Activated T-helper 17 cell treated with anti-CD3 and anti-CD28 coated beads, Interleukin-2, amount 50 U/mL, for 72 hours (primary cell): Measurements from ENCODE around the gene VPS11. TPM values are rescaled to one million over a fixed set of nuclear protein-coding genes. Genes with fewer than 3 reads are reported as not detected.
A peak's percentile ranks its signal among the peaks of the same experiment; 100 is the strongest.
"Not testable (repeated sequence)": the region's sequence is repeated elsewhere in the genome, so short reads cannot be mapped to it uniquely, and the experiment has no call there.

Source experiments
- ATAC-seq: fragments of 150-1000 bp; cut with Tn5 transposase; replicated peaks from 2 replicates; pipeline ENCODE4 v1.10.0; 2021; ENCODE audit warnings: mild to moderate bottlenecking, moderate library complexity
- H3K27ac Mint-ChIP-seq: one replicate; pipeline ENCODE4 v1.8.0; 2022; ENCODE audit warnings: mixed read lengths
- H3K27me3 Mint-ChIP-seq: one replicate; pipeline ENCODE4 v1.8.0; 2022; ENCODE audit warnings: mixed read lengths
- H3K36me3 Mint-ChIP-seq: one replicate; pipeline ENCODE4 v1.8.0; 2022; ENCODE audit warnings: low read depth, mild to moderate bottlenecking, mixed read lengths
- H3K4me1 Mint-ChIP-seq: one replicate; pipeline ENCODE4 v1.8.0; 2022; ENCODE audit warnings: mixed read lengths
- H3K4me3 Mint-ChIP-seq: one replicate; pipeline ENCODE4 v1.8.0; 2022; ENCODE audit warnings: mild to moderate bottlenecking, mixed read lengths
- H3K9me3 Mint-ChIP-seq: one replicate; pipeline ENCODE4 v1.8.0; 2022; ENCODE audit warnings: mixed read lengths
- total RNA-seq, 2 donors: library from RNA; stranded (reverse); gene quantifications; one replicate each; pipeline ENCODE4 v1.2.3, GENCODE V29; 2022

The VPS11 gene
- total RNA-seq, 2 donors from 2014 or later = 31.7 to 33.7 TPM

GRCh38 chr11:119095066-119095880 is 27.7 kb downstream of the VPS11 start:
- Mint-ChIP-seq H3K4me1 (peaks cover 29% of the 10 kb centered on the region), H3K4me3 (peak overlapping the region; percentile 93), H3K36me3 (peaks cover 86% of the 10 kb centered on the region), H3K27me3 (no peaks in the 10 kb centered on the region), H3K9me3 (no peaks in the 10 kb centered on the region), H3K27ac (peak overlapping the region; percentile 86)
- ATAC-seq = peak; percentile 90

GRCh38 chr11:119099711-119100110 is 32.1 kb downstream of the VPS11 start:
- H3K36me3 Mint-ChIP-seq = peaks cover 55% of the 10 kb centered on the region
- peaks cover 22% of the 10 kb centered on the region for H3K4me1 Mint-ChIP-seq
- ATAC-seq = no peak
- H3K4me3 Mint-ChIP-seq = peak overlapping the region; percentile 84
- H3K27ac Mint-ChIP-seq = peak overlapping the region; percentile 96
- H3K9me3 Mint-ChIP-seq = no peaks in the 10 kb centered on the region
- H3K27me3 Mint-ChIP-seq = no peaks in the 10 kb centered on the region

GRCh38 chr11:119100246-119100970 is 32.8 kb downstream of the VPS11 start:
- peak overlapping the region; percentile 84 for H3K4me3 Mint-ChIP-seq
- peak overlapping the region; percentile 96 for H3K27ac Mint-ChIP-seq
- no peaks in the 10 kb centered on the region for H3K9me3 Mint-ChIP-seq
- H3K27me3 Mint-ChIP-seq = no peaks in the 10 kb centered on the region
- peaks cover 22% of the 10 kb centered on the region for H3K4me1 Mint-ChIP-seq
- ATAC-seq = no peak
- H3K36me3 Mint-ChIP-seq = peaks cover 48% of the 10 kb centered on the region

- H3K36me3 Mint-ChIP-seq = peaks cover 44% of the 10 kb centered on the region
- H3K9me3 Mint-ChIP-seq = no peaks in the 10 kb centered on the region
- no peaks in the 10 kb centered on the region for H3K27me3 Mint-ChIP-seq
- ATAC-seq = peak; percentile 42
- H3K27ac Mint-ChIP-seq = peak overlapping the region; percentile 96
- peaks cover 22% of the 10 kb centered on the region for H3K4me1 Mint-ChIP-seq
- H3K4me3 Mint-ChIP-seq = peak overlapping the region; percentile 84
Observed at GRCh38 chr11:119100994-119101758, 33.6 kb downstream of the VPS11 start.

- ATAC-seq = peak; percentile 88
- Mint-ChIP-seq H3K27ac (peak within 1 kb of the TSS; percentile 96), H3K4me1 (peaks cover 22% of the 10 kb centered on the region), H3K9me3 (no peaks in the 10 kb centered on the region), H3K36me3 (peaks cover 37% of the 10 kb centered on the region), H3K27me3 (no peaks in the 10 kb centered on the region), H3K4me3 (peak within 1 kb of the TSS; percentile 84)
Observed at GRCh38 chr11:119101759-119102423, 34.3 kb downstream of the VPS11 start, which contains the start of gene DPAGT1. Gene DPAGT1, minus strand, starts transcription at chr11:119101853. Its CDS starts 198 bp downstream, at chr11:119101655.

GRCh38 chr11:119103161-119103664 is 35.6 kb downstream of the VPS11 start:
- Mint-ChIP-seq H3K27ac (peak overlapping the region; percentile 96), H3K36me3 (peaks cover 26% of the 10 kb centered on the region), H3K4me1 (peaks cover 19% of the 10 kb centered on the region), H3K4me3 (peak overlapping the region; percentile 84)
- H3K27me3 Mint-ChIP-seq, H3K9me3 Mint-ChIP-seq, ATAC-seq: not testable (repeated sequence)

GRCh38 chr11:119103793-119104192 is 36.2 kb downstream of the VPS11 start:
- Mint-ChIP-seq H3K4me3 (peak overlapping the region; percentile 84), H3K27me3 (no peaks in the 10 kb centered on the region), H3K4me1 (peaks cover 18% of the 10 kb centered on the region), H3K27ac (peak overlapping the region; percentile 96), H3K36me3 (peaks cover 26% of the 10 kb centered on the region), H3K9me3 (no peaks in the 10 kb centered on the region)
- ATAC-seq = no peak

- H3K4me1 Mint-ChIP-seq = peaks cover 14% of the 10 kb centered on the region
- ATAC-seq = peak; percentile 90
- peak within 1 kb of the TSS; percentile 95 for H3K27ac Mint-ChIP-seq
- no peaks in the 10 kb centered on the region for H3K27me3 Mint-ChIP-seq
- H3K36me3 Mint-ChIP-seq = peaks cover 31% of the 10 kb centered on the region
- H3K4me3 Mint-ChIP-seq = peak within 1 kb of the TSS; percentile 98
- H3K9me3 Mint-ChIP-seq = no peaks in the 10 kb centered on the region
Observed at GRCh38 chr11:119106564-119107537, 39.2 kb downstream of the VPS11 start, which contains the start of gene C2CD2L. Gene C2CD2L, plus strand, starts transcription at chr11:119107344. Its CDS starts 398 bp downstream, at chr11:119107742.

- ATAC-seq = peak; percentile 5
- H3K36me3 Mint-ChIP-seq = peaks cover 37% of the 10 kb centered on the region
- H3K27me3 Mint-ChIP-seq = no peaks in the 10 kb centered on the region
- no peaks in the 10 kb centered on the region for H3K9me3 Mint-ChIP-seq
- peak overlapping the region; percentile 95 for H3K27ac Mint-ChIP-seq
- H3K4me1 Mint-ChIP-seq = peaks cover 14% of the 10 kb centered on the region
- peak overlapping the region; percentile 98 for H3K4me3 Mint-ChIP-seq
Observed at GRCh38 chr11:119107538-119108145, 40.0 kb downstream of the VPS11 start.

- H3K36me3 Mint-ChIP-seq = peaks cover 44% of the 10 kb centered on the region
- H3K27me3 Mint-ChIP-seq = no peaks in the 10 kb centered on the region
- ATAC-seq = peak; percentile 36
- peak overlapping the region; percentile 95 for H3K27ac Mint-ChIP-seq
- peaks cover 21% of the 10 kb centered on the region for H3K4me1 Mint-ChIP-seq
- H3K4me3 Mint-ChIP-seq = peak overlapping the region; percentile 98
- H3K9me3 Mint-ChIP-seq = no peaks in the 10 kb centered on the region
Observed at GRCh38 chr11:119108146-119108856, 40.7 kb downstream of the VPS11 start.

GRCh38 chr11:119108857-119109221 is 41.2 kb downstream of the VPS11 start:
- Mint-ChIP-seq H3K9me3 (no peaks in the 10 kb centered on the region), H3K4me1 (peaks cover 22% of the 10 kb centered on the region), H3K4me3 (peak overlapping the region; percentile 98), H3K36me3 (peaks cover 49% of the 10 kb centered on the region), H3K27ac (peak overlapping the region; percentile 95), H3K27me3 (no peaks in the 10 kb centered on the region)
- no peak for ATAC-seq

- peaks cover 22% of the 10 kb centered on the region for H3K4me1 Mint-ChIP-seq
- peaks cover 59% of the 10 kb centered on the region for H3K36me3 Mint-ChIP-seq
Observed at GRCh38 chr11:119109843-119110242, 42.2 kb downstream of the VPS11 start.

More at GRCh38 chr11:119109843-119110242, 42.2 kb downstream of the VPS11 start:
- H3K9me3 Mint-ChIP-seq = no peaks in the 10 kb centered on the region
- ATAC-seq = no peak
- H3K27ac Mint-ChIP-seq = peak overlapping the region; percentile 77
- no peaks in the 10 kb centered on the region for H3K27me3 Mint-ChIP-seq
- H3K4me3 Mint-ChIP-seq = peak overlapping the region; percentile 98
